ENCODE measurements around the gene BTBD19.

BTBD19 gene

DNA sequence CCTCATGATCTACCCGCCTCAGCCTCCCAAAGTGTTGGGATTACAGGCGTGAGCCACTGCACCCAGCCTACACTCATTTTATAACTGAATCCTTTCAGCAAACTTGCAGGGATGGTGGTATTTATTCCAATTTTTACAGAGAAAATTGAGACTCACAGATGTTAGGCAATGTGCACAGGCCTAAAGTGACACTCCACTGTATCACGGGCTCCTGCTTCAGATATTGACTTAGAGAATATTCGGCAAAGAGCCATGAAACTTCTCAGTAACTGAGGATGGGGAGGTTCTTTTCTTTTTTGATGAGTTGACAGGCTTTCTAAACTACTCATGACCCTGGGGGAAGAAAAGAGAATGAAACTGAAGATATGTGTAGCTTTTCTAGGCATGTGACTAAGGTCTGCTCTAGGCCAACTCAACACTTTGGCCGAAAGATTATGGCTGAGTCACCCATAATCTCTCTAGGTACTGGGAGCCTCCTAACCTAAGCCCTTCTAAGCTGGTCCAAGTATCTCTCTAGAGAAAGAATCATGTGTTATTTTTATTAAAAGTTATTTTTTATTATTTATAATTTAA lies 54.6 kb downstream of the BTBD19 start:
- no peak for DNase-seq

Data from DMS79 treated with DMSO at 0.1 percent for 48 hours (cell line).